HG02884 (cell line): Measurements from ENCODE around the gene EXOC3.
"Not testable (repeated sequence)": the region's sequence is repeated elsewhere in the genome, so short reads cannot be mapped to it uniquely, and the experiment has no call there.

Experiments
- ATAC-seq: cut with Tn5 transposase; IDR thresholded peaks from one replicate; pipeline ENCODE4 v1.9.1; 2021; ENCODE audit warnings: mild to moderate bottlenecking, moderate library complexity; ENCODE audit not compliant: unreplicated experiment

EXOC3 gene

GRCh38 chr5:499233-500209 is 56.5 kb downstream of the EXOC3 start:
- ATAC-seq: no peak

- no peak for ATAC-seq
Observed at GRCh38 chr5:500491-500890, 57.5 kb downstream of the EXOC3 start.

GRCh38 chr5:501105-501830 is 58.3 kb downstream of the EXOC3 start:
- ATAC-seq: no peak

- ATAC-seq: no peak
Observed at GRCh38 chr5:501831-502184, 58.8 kb downstream of the EXOC3 start.

- ATAC-seq: no peak
Observed at GRCh38 chr5:502325-503079, 59.5 kb downstream of the EXOC3 start.

- no peak for ATAC-seq
Observed at GRCh38 chr5:504326-505154, 61.6 kb downstream of the EXOC3 start.

GRCh38 chr5:505951-506525 is 63.1 kb downstream of the EXOC3 start:
- ATAC-seq: no peak

GRCh38 chr5:507986-508575 is 65.1 kb downstream of the EXOC3 start:
- ATAC-seq: not testable (repeated sequence)

GRCh38 chr5:509611-510185 is 66.7 kb downstream of the EXOC3 start:
- no peak for ATAC-seq

- ATAC-seq: no peak
Observed at GRCh38 chr5:510521-510920, 67.5 kb downstream of the EXOC3 start.

- ATAC-seq: no peak
Observed at GRCh38 chr5:511476-511875, 68.5 kb downstream of the EXOC3 start.

GRCh38 chr5:513216-514100 is 70.5 kb downstream of the EXOC3 start:
- no peak for ATAC-seq

GRCh38 chr5:514101-514485 is 71.1 kb downstream of the EXOC3 start:
- ATAC-seq: no peak

GRCh38 chr5:514673-515072 is 71.7 kb downstream of the EXOC3 start:
- no peak for ATAC-seq

GRCh38 chr5:515273-515836 is 72.4 kb downstream of the EXOC3 start:
- ATAC-seq: no peak

GRCh38 chr5:516338-516925 is 73.5 kb downstream of the EXOC3 start:
- ATAC-seq: no peak
